ENCODE measurements around the gene ARSD.
"Not testable (repeated sequence)": the region's sequence is repeated elsewhere in the genome, so short reads cannot be mapped to it uniquely, and the experiment has no call there.

Gene ARSD

DNA sequence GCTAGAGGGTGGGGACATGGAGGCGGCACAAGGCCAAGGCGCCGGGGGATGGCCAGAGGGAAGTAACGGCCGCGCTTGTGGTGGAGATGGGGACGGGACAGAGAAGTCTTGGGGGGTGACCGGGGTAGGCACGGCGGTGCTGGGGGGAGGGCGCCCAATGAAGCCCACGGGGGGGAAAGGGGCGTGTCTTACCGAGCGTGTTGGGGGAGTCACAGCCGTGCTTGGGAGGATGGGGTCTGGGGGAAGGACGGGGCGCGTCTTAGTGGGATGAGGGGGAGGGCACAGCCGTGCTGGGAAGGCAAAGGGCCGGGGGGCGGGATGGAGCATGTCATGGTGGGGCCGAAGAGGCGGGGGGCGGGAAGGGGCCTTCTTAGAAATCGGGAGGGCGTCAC, 952 bp downstream of the ARSD start:
- TF ChIP-seq, protein P1, sequence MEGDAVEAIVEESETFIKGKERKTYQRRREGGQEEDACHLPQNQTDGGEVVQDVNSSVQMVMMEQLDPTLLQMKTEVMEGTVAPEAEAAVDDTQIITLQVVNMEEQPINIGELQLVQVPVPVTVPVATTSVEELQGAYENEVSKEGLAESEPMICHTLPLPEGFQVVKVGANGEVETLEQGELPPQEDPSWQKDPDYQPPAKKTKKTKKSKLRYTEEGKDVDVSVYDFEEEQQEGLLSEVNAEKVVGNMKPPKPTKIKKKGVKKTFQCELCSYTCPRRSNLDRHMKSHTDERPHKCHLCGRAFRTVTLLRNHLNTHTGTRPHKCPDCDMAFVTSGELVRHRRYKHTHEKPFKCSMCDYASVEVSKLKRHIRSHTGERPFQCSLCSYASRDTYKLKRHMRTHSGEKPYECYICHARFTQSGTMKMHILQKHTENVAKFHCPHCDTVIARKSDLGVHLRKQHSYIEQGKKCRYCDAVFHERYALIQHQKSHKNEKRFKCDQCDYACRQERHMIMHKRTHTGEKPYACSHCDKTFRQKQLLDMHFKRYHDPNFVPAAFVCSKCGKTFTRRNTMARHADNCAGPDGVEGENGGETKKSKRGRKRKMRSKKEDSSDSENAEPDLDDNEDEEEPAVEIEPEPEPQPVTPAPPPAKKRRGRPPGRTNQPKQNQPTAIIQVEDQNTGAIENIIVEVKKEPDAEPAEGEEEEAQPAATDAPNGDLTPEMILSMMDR (IDR thresholded peaks at IDR 0.05; ENCODE audit: extremely low read depth, missing control alignments), result no peak
- no peak for DNase-seq (ENCODE audit: low spot score)

DNA sequence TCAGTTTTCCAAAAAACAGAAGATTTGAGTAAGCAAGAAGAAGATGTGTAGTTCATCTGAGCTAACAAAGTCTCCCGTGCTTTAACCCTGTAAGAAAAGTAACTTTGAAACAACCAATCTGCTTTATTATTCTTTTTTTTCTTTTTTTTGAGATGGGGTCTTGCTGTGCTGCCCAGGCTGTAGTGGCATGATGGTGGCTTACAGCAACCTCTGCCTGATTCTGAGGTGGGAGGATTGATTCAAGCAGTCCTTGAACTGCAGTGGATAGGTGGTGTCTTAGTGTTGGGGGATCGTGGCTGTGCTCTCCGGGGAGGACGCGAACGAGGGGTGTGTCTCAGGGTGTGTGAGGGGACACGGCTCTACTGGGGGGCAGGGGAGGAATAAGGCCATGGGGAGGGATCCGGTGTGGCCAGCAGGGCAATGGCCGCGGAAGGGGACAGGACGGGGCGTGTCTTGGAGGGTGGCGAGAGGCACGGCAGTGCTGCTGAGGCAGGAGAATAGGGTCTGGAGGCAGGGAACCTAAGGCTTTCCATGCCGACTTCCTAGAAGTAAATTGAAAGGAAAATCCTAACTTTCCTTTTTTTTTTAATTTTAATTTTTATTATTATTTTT, 2.4 kb downstream of the ARSD start:
- TF ChIP-seq, protein P1 (IDR thresholded peaks at IDR 0.05; ENCODE audit: extremely low read depth, missing control alignments), result no peak
- no peak for DNase-seq (ENCODE audit: low spot score)

- not testable (repeated sequence) for DNase-seq (ENCODE audit: low spot score)
Observed at GRCh38 chrX:2926255-2926654, 2.9 kb downstream of the ARSD start.

GRCh38 chrX:2924151-2924550, 5.0 kb downstream of the ARSD start:
- DNase-seq (ENCODE audit: low spot score), result no peak
- TF ChIP-seq, protein P1 (IDR thresholded peaks at IDR 0.05; ENCODE audit: extremely low read depth, missing control alignments), result no peak

DNA sequence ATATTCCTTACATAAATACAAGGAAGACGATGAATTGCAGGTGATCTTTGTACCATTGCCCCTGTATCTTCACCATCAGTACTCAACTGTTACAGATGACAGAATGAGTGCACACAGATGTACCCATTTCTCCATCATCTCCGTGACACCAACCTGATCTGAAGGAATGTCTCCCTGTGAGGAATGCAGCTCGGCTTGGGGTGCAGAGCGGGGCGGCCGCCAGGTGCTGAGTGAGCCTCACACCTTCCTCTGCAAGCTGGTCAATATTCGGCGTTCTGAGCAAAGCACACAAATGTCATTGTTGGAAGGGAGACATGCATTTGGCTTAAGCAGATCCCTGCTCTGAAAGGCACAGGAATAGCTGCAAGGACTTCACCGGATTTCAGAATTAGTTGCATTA, 7.4 kb downstream of the ARSD start:
- TF ChIP-seq, protein P1 (IDR thresholded peaks at IDR 0.05; ENCODE audit: extremely low read depth, missing control alignments), result no peak

GRCh38 chrX:2921193-2921592, 7.9 kb downstream of the ARSD start:
- TF ChIP-seq, protein P1 (IDR thresholded peaks at IDR 0.05; ENCODE audit: extremely low read depth, missing control alignments), result no peak
- no peak for DNase-seq (ENCODE audit: low spot score)

More for the DNA sequence above, 7.4 kb downstream of the ARSD start:
- no peak for DNase-seq (ENCODE audit: low spot score)

- DNase-seq (ENCODE audit: low spot score), result no peak
- TF ChIP-seq, protein P1 (IDR thresholded peaks at IDR 0.05; ENCODE audit: extremely low read depth, missing control alignments), result no peak
Observed at GRCh38 chrX:2917767-2918166, 11.4 kb downstream of the ARSD start.

- no peak for DNase-seq (ENCODE audit: low spot score)
- TF ChIP-seq, protein P1 (IDR thresholded peaks at IDR 0.05; ENCODE audit: extremely low read depth, missing control alignments), result no peak
Observed at GRCh38 chrX:2913118-2913517, 16.0 kb downstream of the ARSD start.

Data from GM20000 (cell line).